Upper lobe of left lung (tissue), 6 donors: Measurements from ENCODE around the gene KDM2B. TPM values are rescaled to one million over a fixed set of nuclear protein-coding genes. Genes with fewer than 3 reads are reported as not detected.

Experiments used
- ATAC-seq, 2 donors: fragments of 200-7000 bp; cut with Tn5 transposase; one replicate each; pipeline ENCODE4 v1.9.1; 2022; ENCODE audit warnings: mild to moderate bottlenecking in 2 of 2, moderate library complexity in 2 of 2; ENCODE audit not compliant: low FRiP score in 2 of 2
- DNase-seq, 2 donors: peaks; one replicate each; pipeline ENCODE4 v3.0.0-alpha.2; 2019 to 2020
- H3K27ac ChIP-seq, 4 donors: fragments of 200-600 bp; sonication (generic); one replicate each; pipeline ENCODE4 v1.5.1; 2016 to 2019
- H3K27me3 ChIP-seq, 4 donors: fragments of 200-600 bp; sonication (generic); one replicate each; pipeline ENCODE4 v1.5.1; 2017 to 2019
- H3K36me3 ChIP-seq, 4 donors: fragments of 200-600 bp; sonication (generic); one replicate each; pipeline ENCODE4 v1.5.1; 2016 to 2019
- H3K4me1 ChIP-seq, 4 donors: fragments of 200-600 bp; sonication (generic); one replicate each; pipeline ENCODE4 v1.5.1; 2018 to 2019
- H3K4me3 ChIP-seq, 4 donors: fragments of 200-600 bp; sonication (generic); one replicate each; pipeline ENCODE4 v1.5.1; 2017 to 2019; ENCODE audit warnings: mild to moderate bottlenecking in 2 of 4, moderate library complexity in 1 of 4
- H3K9me3 ChIP-seq, 4 donors: fragments of 200-600 bp; sonication (generic); one replicate each; pipeline ENCODE4 v1.5.1; 2018 to 2019
- CTCF ChIP-seq, 6 experiments: fragments of 450-650 bp in 4 of 6; fragments of 200-600 bp in 2 of 6; sonication (generic) in 2 of 6; IDR thresholded peaks; one replicate each; pipeline ENCODE4 v1.5.1; 2016 to 2019; ENCODE audit warnings: antibody characterized with exemption in 6 of 6
- EP300 ChIP-seq, 4 donors: sonication (generic); formaldehyde crosslinking; IDR thresholded peaks; one replicate each; pipeline ENCODE4 v1.5.1; 2017; ENCODE audit warnings: antibody characterized with exemption in 4 of 4, control low read depth in 2 of 4
- POLR2A ChIP-seq, 4 donors: fragments of 450-650 bp; IDR thresholded peaks; one replicate each; pipeline ENCODE4 v1.5.1; 2016 to 2017; ENCODE audit warnings: antibody characterized with exemption in 4 of 4, mild to moderate bottlenecking in 2 of 4
- POLR2AphosphoS5 ChIP-seq, 2 donors: sonication (generic); formaldehyde crosslinking; IDR thresholded peaks; one replicate each; pipeline ENCODE4 v1.5.1; 2017; ENCODE audit warnings: antibody characterized with exemption in 2 of 2
- WGBS, 2 donors: methylation state at CpG; one replicate each; pipeline ENCODE4 v1.1.5; 2017 to 2018; 5-methylcytosine and 5-hydroxymethylcytosine counted together
- total RNA-seq, 6 donors: library from RNA; depleted of rRNA in 4 of 6; stranded (reverse); fragments of >200 nt in 4 of 6; gene quantifications; one replicate each; pipeline versions ENCODE4 v1.1.0 to v1.2.1, GENCODE V29; 2016 to 2021
- donor health status: DM: no; HTN: no; CAD: no; lungs with moderate emphysema.
- donor health status: DM: no; HTN: yes; CAD: no; lungs with severe emphysema.

The KDM2B gene
- total RNA-seq, 6 donors from 2014 or later: 29.5 to 81.7 (median 34.2) TPM

- peaks cover 0 to 10% (median 0%) of the 10 kb centered on the region in 4 donors for H3K36me3 ChIP-seq
- H3K4me3 ChIP-seq: no peak overlapping the region
- ATAC-seq (no peak), DNase-seq (peak in 1 of 2 donors; percentile 67)
- no peak overlapping the region for H3K27ac ChIP-seq
- no peak for TF ChIP-seq CTCF (IDR thresholded peaks at IDR 0.05)
- TF ChIP-seq POLR2A (IDR thresholded peaks at IDR 0.05): no peak
- TF ChIP-seq EP300 (IDR thresholded peaks at IDR 0.05): no peak
- TF ChIP-seq POLR2AphosphoS5 (IDR thresholded peaks at IDR 0.05): no peak
- peaks cover 14 to 29% (median 20%) of the 10 kb centered on the region in 4 donors for H3K4me1 ChIP-seq
- no peaks in the 10 kb centered on the region for H3K27me3 ChIP-seq
- H3K9me3 ChIP-seq: no peaks in the 10 kb centered on the region
- WGBS, 2 donors: 90 to 91% methylated on average over 17 to 18 of the region's 18 CpGs
Measured at GRCh38 chr12:121453629-121454028, 127.2 kb downstream of the KDM2B start.

DNA sequence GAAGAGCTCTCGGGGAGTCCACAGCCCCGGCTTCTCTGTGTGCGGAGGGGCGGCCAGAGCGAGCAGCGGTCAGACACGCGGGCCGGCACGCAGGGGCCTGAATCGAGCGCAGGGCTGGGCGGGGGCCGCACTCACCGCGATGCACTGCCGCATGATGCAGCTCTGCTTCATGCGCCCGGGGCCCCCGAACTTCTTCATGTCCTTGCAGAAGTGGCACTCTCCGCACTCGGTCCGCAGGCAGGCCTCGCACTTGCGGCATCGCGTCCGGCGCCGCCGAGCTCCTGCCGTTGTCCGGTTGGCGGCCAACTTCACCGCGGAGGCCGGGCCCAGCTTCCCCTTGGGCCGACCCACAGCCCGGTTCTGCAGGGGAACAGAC lies 127.8 kb downstream of the KDM2B start:
- H3K27ac ChIP-seq: peak overlapping the region; percentile 45 to 79 (median 64)
- H3K27me3 ChIP-seq: no peaks in the 10 kb centered on the region
- no peaks in the 10 kb centered on the region for H3K9me3 ChIP-seq
- ATAC-seq (no peak), DNase-seq (peak in 1 of 2 donors; percentile 85)
- H3K36me3 ChIP-seq: peaks cover 0 to 10% (median 0%) of the 10 kb centered on the region in 4 donors
- 86 to 95% methylated on average over 6 to 37 of the region's 39 CpGs for WGBS, 2 donors
- H3K4me1 ChIP-seq: peaks cover 14 to 29% (median 20%) of the 10 kb centered on the region in 4 donors
- peak overlapping the region in 2 of 4 donors; percentile 30 to 31 for H3K4me3 ChIP-seq
- TF ChIP-seq CTCF (IDR thresholded peaks at IDR 0.05) (no peak), EP300 (IDR thresholded peaks at IDR 0.05) (no peak), POLR2AphosphoS5 (IDR thresholded peaks at IDR 0.05) (no peak), POLR2A (IDR thresholded peaks at IDR 0.05) (no peak)

GRCh38 chr12:121452340-121452984 lies 128.4 kb downstream of the KDM2B start:
- H3K4me3 ChIP-seq: peak overlapping the region in 3 of 4 donors; percentile 15 to 31 (median 30)
- ATAC-seq (peak; percentile 48 to 52), DNase-seq (peak in 1 of 2 donors; percentile 86)
- H3K9me3 ChIP-seq: no peaks in the 10 kb centered on the region
- TF ChIP-seq POLR2A (IDR thresholded peaks at IDR 0.05): no peak
- TF ChIP-seq EP300 (IDR thresholded peaks at IDR 0.05): no peak
- TF ChIP-seq POLR2AphosphoS5 (IDR thresholded peaks at IDR 0.05): no peak
- TF ChIP-seq CTCF (IDR thresholded peaks at IDR 0.05): no peak
- peaks cover 0 to 10% (median 0%) of the 10 kb centered on the region in 4 donors for H3K36me3 ChIP-seq
- peak overlapping the region; percentile 45 to 79 (median 64) for H3K27ac ChIP-seq
- no peaks in the 10 kb centered on the region for H3K27me3 ChIP-seq
- WGBS, 2 donors: 57 to 68% methylated on average over 5 to 26 of the region's 35 CpGs
- H3K4me1 ChIP-seq: peaks cover 14 to 29% (median 20%) of the 10 kb centered on the region in 4 donors

- peak in 1 of 2 donors; percentile 50 for ATAC-seq
- 31 to 36% methylated on average over 4 of the region's 4 CpGs for WGBS, 2 donors
- H3K4me3 ChIP-seq: peak overlapping the region in 3 of 4 donors; percentile 15 to 31 (median 30)
Measured at GRCh38 chr12:121451961-121452339, 128.9 kb downstream of the KDM2B start.

More at GRCh38 chr12:121451961-121452339, 128.9 kb downstream of the KDM2B start:
- DNase-seq: no peak
- TF ChIP-seq POLR2A (IDR thresholded peaks at IDR 0.05): no peak
- no peak for TF ChIP-seq CTCF (IDR thresholded peaks at IDR 0.05)
- TF ChIP-seq EP300 (IDR thresholded peaks at IDR 0.05): no peak
- TF ChIP-seq POLR2AphosphoS5 (IDR thresholded peaks at IDR 0.05): no peak
- Histone ChIP-seq H3K9me3 (no peaks in the 10 kb centered on the region), H3K27me3 (no peaks in the 10 kb centered on the region), H3K27ac (peak overlapping the region; percentile 45 to 79 (median 64)), H3K36me3 (peaks cover 0 to 10% (median 0%) of the 10 kb centered on the region in 4 donors), H3K4me1 (peaks cover 14 to 29% (median 20%) of the 10 kb centered on the region in 4 donors)
